ENCODE data around the gene RNF40.
"Not testable (repeated sequence)": the region's sequence is repeated elsewhere in the genome, so short reads cannot be mapped to it uniquely, and the experiment has no call there.

The RNF40 gene

DNA sequence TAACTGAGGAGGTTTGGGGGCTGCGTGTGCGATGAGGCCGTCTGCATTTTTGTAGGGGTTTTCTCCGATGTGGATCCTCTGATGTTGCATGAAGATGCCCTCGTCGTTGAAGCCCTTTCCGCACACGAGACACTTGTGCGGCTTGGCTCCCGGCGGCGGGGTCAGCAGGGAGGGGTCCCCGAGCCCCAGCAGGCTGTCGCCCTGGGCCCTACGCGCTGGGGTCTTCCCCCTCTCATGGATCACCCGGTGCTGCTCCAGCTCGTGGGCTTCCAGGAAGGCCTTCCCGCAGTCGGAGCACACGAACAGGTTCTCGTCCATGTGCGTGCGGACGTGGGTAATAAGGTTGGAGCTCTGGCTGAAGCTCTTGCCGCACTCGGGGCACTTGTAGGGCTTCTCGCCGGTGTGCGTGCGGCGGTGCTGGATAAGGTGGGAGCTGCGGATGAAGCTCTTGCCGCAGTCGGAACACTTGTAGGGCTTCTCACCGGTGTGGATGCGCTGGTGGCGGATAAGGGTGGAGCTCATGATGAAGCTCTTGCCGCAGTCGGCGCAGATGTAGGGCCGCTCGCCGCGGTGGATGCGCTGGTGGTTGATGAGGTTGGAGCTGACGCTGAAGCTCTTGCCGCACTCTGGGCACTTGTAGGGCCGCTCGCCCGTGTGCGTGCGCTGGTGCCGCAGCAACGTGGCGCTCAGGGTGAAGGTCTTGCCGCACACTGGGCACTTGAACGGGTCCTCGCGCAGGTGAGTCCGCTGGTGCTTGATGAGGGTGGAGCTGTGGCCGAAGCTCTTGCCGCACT, 20.6 kb downstream of the RNF40 start:
- DNase-seq (ENCODE audit: low spot score): no peak

DNA sequence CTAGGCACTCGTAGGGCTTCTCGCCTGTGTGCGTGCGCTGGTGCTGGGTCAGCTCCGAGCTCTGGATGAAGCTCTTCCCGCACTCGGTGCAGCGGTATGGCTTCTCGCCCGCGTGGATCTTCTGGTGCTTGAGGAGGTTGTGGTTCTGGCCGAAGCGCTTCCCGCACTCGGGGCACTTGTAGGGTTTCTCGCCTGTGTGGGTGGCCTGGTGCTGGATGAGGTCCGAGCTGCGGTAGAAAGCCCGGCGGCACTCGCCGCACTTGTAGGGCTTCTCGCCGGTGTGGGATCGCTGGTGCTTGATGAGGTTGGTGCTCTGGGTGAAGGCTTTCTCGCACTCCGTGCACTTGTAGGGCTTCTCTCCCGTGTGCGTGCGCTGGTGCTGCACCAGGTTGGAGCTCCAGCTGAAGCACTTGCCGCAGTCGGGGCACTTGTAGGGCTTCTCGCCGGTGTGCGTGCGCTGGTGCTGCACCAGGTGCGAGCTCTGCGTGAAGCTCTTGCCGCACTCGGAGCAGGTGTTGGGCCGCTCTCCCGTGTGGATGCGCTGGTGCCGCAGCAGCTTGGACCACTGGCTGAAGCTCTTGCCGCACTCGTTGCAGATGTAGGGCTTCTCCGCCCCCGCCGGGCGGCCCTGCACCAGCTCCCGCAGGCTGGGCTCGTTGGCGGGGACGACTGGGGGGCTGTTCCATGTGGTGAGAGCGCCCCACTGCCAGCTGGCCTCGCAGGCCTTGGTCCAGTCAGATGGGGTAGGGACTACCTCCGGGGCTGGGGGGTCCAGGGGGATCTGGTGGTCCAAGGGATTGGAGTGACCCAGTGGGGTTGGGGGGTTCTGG, 21.4 kb downstream of the RNF40 start:
- no peak for DNase-seq (ENCODE audit: low spot score)

DNA sequence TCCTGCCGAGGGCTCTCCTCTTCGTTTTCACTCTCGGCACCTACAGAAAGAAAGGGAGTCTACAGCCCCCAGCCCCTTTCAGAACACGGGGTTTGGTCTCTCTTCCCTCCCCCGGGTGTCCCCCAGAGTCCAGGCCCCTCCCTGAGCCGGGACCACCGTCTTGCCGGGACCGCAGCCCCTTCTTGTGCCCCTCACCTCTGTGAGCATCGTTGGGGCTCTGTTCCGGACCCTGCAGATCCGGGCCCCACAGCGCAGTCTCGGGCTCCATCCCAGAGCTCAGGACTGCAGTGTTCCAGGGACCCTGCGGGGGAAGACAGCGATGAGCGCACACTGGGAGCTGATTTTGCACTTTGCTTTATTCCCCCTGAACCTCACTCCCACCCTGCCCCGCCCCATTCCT, 22.1 kb downstream of the RNF40 start:
- no peak for DNase-seq (ENCODE audit: low spot score)

DNA sequence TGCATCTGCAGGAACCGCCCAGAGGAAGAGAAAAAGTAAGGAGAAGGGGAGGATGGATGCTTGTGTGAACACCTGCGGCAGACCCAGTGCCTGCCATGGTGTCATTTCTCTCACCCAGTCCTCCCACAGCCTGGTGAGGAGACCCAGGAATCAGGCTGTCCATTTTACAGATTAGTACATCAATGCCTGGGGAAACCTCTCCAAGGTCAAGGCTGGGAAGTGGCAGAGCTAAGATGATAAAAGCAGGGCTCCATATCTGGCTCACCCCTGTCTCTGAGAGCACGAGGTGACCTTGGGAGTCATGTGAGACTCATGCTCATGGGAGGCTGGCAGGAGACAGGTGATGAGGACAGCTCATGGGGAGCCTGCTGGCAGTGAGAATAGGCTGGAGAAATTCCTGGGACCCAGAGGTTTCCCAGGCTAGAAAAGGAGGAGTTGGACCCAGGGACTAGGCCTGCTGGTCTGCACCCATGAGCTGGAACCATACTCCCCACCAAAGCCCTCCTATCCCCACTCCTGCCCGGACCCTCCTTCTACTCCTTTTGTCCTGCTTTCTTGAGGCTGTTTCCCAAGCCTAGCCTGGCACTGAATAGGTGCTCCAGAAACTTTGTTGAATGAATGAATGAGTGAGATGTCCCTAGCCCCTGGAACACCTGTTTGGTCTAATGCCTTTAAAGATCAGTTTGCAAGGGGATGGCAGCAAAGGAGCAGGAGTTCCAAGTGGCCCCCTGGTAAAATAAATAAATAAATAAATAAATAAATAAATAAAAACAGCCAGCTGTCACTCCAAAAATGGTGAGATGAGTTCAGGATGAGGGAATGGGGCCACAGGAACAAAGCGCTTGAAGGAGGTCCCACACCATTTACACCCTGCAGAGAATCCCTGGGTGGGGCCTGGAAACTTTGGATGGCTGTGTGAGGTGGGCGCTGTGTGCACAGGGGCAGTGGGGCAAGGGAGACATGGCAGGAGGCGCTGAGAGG, 23.3 kb downstream of the RNF40 start:
- DNase-seq (ENCODE audit: low spot score): no peak

DNA sequence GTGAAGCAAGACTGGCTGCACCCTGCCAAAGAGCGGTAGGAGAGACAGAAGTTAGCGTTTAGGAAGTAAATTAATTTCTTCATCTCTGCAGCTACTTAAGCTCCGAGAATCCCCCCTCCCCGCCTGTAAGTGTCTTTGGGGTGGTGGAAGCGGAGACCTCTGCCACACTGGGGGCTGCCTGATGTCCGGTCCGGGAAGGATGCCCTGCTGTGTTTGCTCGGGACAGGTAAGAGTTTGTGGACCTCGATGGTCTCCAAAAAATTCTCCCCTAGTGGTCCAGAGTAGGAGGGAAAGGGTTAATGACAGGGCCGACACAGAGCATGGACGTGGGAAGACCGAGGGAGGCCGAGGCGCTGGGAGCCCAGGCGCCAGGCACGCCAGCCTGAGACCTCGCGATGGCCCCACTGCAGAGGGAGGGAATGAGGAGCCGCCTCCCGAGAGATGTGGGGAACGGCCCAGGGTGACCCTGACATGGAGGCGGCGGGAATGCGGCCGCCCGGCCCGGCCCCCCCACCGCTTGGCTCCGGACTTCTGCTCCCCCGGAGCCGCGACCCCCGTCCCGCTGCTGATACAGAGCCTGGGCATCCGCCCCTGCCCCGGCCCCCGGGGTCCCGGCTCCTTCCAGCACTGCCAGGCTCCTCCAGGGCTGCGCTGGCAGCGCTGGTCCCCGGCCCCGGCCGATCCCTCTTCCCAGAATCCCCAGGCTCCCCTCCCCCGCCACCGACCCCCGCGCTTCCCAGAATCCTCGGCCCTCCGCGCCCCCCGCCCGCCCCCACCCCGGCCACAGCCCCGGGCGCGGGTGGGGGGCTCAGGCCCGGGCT, 24.2 kb downstream of the RNF40 start:
- no peak for DNase-seq (ENCODE audit: low spot score)

DNA sequence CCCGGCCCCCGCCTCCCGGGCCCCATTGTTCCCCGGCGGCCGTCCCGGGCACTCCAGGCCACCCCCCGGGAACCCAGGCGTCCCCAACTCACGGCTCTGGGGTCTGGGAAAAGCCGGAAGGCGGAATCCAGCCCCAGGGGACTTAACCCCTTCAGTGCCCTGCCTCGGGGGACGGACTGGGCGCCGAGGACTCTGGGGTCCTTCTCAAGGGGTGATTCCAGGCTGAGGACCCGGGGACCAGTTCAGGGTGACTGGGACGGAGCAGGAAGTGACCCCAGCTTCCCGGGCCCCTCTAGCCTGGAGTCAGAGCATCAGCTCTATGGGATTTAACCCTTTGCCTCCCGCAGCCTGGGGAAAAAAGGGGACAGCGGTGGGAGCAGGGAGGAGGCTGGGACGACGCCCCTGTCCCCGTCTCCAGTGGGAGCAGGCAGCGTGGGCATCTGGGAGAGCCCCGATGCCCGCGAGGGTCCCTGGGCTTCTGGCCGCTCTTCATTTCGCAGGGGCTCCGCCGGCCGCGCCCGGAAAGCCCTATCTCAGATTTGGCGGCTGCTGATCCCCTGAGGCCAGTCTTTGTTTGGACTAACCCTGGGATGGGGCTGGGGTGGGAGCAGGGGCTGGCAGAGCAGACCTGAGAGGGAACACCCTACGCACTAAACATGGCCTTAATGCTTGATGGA, 25.0 kb downstream of the RNF40 start, which contains the start of gene ZNF629:
Gene ZNF629, minus strand, starts transcription at position 270 of the 677 bp plus-strand sequence. CDS start 2,723 bp downstream, outside the sequence.
- no peak for DNase-seq (ENCODE audit: low spot score)

DNA sequence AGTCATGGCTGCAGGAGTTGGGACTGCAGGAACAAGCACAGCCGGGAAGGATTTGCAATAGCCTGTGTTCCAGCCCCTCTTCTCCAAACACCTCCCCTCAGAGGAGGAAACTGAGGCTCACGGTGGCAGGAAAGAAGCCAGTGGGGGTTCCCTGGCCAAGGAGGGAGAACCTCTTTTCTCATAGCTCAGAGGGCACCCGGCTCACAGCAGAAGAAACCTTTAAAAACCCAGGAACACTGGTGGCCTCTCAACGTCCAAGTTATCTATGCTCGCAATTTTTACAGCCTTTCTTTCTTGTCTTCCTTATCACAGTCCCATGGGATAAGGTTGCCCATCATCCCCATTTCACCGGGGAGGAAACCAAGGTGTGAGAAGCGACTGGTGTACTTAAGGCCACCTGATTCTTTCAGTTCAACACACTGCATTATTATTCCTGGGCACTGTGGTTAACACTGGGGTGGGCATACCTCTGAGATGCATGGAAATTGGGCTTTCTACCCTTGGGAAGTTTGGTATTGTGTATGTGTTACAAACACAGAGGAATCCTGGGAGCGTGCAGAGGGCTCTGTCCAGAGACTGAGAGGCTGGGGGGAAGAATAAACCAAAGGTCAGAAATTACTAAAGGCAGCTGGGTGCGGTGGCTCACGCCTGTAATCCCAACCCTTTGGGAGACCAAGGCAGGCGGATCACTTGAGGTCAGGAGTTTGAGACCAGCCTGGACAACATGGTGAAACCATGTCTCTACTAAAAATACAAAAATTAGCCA, 25.7 kb downstream of the RNF40 start:
- no peak for DNase-seq (ENCODE audit: low spot score)

DNA sequence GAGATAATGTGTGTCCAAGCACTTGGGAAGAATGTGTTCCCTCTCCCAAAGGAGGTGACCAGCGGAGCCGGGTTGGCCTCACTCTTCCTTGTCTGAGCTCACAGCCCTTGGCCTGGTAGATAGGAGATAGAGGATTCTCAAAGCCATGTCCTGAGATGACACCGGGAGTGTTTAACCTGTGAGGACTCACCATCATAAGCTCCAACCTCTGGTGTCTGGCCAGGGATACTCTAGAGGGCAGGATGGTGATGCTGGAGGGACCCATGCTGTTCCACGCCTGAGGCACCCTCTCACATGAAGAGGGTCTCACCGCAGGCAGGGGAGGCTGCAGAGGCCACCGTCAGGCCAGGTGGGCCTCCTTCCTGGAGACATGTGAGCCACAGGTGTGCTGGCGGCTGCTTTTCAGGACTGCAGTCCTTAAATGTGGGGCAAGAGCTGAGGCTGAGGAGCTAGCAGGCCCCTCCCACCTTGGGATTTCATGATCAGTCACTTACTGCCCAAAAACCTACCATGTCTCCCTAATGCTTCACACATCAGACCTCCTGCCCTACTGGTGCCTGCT, 31.5 kb downstream of the RNF40 start:
- no peak for DNase-seq (ENCODE audit: low spot score)

DNA sequence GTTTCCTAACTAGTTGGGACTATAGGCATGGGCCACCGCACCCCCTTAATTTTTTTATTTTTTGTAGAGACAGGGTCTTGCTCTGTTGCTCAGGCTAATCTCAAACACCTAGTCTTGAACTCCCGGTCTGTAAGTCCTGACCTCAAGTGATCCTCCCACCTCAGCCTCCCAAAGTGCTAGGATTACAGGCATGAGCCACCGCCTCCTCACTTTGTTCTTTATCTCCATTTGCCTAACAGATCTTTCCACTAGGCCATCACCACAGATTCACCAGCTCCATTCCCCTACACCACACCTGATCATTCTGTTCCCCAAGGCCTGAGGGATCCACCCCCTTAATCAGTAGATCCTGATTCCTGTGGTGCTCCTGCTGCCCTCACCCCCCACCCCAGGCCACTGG, 32.5 kb downstream of the RNF40 start:
- no peak for DNase-seq (ENCODE audit: low spot score)

DNA sequence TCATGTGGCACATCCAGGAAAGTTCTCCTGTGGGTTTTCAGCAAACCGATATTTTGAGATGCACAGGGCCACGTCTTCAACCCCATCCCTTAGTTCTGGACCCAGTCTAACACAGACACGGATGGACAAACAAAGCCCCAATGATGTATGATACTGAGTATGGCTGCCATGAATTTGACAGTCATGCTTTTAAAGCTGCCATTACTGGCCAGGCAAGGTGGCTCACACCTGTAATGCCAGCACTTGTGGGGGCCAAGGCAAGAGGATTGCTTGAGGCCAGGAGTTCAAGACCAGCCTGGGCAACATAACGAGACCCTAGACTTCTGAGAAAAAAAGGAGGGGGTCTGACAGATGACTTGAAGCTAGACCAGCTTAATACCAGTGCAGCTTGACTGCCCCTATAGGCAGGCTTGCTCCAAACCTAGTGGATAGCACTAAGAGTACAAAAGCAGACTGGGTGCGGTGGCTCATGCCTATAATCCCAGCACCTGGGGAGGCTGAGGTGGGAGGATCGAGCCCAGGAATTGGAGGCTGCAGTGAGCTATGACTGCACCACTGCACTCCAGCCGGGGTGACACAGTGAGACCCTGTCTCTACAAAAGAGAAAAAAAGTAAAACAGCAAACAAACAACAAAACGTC, 35.7 kb downstream of the RNF40 start:
- peak; percentile 48 for DNase-seq (ENCODE audit: low spot score)

DNA sequence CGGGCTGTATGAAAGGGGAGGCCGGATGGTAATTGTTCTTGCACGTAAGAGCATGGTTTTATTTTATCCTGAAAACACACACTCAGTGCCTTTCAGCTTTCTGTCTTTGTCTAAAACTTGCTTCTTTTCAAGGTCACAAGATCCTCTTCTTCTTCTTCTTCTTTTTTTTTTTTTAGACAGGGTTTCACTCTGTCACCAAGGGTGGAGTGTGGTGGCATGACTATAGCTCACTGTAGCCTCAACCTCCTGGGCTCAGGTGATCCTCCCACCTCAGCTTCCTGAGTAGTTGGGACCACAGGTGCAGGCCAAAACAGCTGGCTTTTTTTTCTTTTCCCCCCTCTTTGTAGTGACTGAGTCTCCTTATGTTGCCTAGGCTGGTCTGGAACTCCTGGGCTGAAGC, 40.8 kb downstream of the RNF40 start:
- DNase-seq (ENCODE audit: low spot score): no peak

DNA sequence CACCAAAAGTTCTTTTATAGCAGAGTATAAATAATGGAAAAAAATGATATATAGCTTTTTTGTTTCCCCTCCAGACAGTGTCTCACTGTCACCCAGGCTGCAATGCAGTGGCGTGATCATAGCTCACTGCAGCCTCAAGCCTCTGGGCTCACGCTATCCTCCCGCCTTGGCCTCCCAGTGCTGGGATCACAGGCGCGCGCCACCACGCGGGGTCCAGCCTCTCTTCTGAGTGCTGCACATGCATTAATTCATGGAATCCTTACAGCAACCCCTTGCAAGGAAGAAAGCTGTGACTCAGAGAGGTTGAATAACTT, 42.9 kb downstream of the RNF40 start:
- no peak for DNase-seq (ENCODE audit: low spot score)

DNA sequence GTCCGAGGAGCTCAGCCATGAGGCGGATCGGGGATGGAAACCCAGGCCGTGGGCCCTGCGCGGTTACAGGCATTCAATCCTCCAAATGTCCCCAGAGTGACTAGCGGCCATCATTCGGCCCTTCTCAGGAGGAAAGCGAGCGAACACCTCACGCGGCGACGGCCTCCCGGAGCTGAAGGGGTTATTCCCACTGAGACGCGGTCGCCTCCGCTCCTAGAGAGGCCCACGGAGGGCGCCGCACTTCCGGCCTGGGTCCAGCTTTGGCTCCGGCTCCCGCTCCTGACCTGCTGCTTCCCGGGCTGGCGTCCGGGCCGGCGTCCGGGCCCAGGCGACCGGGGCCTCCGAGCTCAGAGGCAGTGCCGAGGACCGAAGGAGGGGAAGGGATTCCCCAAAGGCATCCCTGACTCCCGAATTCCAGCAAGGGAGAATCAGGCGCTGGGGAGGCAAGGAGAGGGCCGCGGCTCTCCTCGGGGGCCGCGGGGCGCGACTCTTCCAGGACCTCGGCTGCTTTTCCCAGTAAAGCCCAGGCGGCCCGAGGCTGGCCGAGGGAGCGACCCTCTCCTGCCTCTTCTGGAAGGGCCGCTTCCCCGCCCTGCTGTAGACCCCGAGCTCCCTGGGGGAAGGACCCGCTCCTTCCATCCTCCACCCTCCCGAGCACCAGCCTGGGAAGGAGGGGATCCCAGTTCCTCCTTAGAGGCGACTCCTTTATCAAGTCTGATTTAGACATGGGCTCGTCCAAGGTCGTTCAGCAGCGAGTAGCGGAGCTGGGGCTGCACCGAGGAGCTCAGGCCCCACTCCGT, 43.4 kb downstream of the RNF40 start:
- no peak for DNase-seq (ENCODE audit: low spot score)

DNA sequence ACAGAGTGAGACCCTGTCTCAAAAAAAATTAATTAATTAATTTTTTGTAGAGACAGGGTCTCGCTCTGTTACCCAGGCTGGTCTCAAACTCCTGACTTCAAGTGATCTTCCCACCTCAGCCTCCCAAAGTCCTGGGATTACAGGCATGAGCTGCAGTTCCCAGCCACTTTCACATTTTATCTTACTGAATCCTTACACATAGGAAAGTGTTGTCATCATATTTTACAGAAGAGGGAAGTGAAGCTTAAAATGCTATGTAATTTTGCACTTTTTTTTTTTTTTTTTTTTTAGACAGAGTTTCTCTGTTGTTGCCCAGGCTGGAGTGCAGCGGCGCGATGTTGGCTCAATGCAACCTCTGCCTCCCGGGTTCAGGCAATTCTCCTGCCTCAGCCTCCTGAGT, 46.0 kb downstream of the RNF40 start:
- DNase-seq (ENCODE audit: low spot score): no peak

DNA sequence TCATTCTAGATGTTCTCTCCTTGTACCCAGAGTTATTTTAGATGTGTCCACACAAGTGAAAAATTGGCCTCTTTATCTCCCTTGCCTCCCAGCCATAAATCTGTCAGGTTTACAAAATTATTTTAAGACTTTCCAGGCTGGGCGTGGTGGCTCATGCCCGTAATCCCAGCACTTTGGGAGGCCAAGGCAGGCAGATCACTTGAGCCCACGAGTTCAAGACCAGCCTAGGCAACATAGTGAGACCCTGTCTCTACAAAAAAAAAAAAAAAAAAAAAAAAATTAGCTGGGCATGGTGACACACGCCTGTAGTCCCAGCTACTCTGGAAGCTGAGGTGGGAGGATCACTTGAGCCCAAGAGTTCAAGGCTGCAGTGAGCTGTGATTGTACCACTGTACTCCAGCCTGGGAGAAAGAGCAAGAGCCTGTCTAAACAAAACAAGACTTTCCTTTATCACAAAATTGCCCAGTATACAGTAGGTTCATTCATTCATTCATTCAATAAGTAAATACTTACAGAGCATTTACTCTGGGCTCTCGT, 46.8 kb downstream of the RNF40 start:
- DNase-seq (ENCODE audit: low spot score): not testable (repeated sequence)

DNA sequence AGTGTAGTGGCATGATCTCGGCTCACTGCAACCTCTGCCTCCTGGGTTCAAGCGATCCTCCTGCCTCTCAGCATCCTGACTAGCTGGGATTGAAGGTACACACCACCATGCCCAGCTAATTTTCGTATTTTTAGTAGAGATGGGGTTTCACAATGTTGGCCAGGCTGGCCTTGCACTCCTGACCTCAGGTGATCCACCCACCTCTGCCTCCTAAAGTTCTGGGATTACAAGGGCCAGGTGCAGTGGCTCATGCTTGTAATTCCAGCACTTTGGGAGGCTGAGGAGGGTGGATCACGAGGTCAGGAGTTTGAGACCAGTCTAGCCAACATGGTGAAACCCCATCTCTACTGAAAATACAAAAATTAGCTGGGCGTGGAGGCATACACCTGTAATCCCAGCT, 47.6 kb downstream of the RNF40 start:
- DNase-seq (ENCODE audit: low spot score): not testable (repeated sequence)

DNA sequence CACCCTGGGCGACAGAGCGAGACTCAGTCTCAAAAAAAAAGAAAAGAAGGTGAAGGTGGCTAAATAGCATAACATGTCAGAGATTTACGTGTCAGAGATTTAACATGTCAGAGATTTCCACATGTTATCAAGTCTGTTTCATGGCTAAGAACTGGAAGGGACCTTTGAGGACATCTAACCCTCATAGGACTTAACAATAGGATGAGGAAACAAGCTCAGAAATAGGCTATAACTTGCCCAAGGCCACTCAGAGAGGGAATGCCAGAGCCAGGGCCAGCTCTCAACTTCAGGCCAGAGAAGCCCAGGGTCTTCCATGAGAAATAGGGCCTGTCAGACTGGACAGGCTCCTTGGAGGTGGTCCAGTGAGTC, 51.7 kb downstream of the RNF40 start:
- DNase-seq (ENCODE audit: low spot score): no peak

DNA sequence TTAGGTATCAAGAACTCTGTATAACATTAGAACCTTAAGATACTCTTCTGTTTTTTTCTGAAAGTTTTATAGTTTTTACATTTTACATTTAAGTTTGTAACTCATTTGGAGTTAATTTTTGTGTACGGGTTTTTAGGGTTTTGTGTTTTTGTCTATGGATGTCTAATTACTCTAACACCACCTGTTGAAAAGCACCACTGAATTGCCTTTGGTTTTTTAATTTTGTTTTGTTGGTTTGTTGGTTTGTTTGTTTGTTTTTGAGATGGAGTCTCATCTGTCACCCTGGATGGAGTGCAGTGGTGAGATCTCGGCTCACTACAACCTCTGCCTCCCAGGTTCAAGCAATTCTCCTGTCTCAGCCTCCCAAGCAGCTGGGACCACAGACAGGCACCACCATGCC, 54.6 kb downstream of the RNF40 start:
- DNase-seq (ENCODE audit: low spot score): no peak

Data from NAMALWA (cell line).